ENCODE results near the gene LMLN.

DNA sequence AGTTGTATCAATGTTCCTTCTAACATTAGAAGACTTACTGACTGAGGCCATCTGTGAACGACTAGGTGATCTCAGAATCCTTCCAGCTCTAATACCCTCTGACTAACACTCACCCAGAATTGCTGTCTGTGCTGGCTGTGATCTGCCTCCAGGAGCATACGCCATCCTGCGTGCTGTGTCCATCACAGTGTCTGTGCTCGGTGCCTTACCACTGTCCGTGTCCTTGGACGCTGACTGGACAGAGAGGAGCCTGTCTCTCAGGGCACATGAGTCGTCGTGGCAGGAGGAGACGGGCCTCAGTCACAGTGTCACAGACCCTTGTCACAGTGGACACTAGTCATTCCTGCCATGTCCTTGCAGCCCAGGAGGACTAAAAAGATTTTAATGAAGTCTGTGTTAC is 83.1 kb downstream of the LMLN start:
- TF ChIP-seq, protein P1, sequence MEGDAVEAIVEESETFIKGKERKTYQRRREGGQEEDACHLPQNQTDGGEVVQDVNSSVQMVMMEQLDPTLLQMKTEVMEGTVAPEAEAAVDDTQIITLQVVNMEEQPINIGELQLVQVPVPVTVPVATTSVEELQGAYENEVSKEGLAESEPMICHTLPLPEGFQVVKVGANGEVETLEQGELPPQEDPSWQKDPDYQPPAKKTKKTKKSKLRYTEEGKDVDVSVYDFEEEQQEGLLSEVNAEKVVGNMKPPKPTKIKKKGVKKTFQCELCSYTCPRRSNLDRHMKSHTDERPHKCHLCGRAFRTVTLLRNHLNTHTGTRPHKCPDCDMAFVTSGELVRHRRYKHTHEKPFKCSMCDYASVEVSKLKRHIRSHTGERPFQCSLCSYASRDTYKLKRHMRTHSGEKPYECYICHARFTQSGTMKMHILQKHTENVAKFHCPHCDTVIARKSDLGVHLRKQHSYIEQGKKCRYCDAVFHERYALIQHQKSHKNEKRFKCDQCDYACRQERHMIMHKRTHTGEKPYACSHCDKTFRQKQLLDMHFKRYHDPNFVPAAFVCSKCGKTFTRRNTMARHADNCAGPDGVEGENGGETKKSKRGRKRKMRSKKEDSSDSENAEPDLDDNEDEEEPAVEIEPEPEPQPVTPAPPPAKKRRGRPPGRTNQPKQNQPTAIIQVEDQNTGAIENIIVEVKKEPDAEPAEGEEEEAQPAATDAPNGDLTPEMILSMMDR (conservative IDR thresholded peaks at IDR 0.05; ENCODE audit: low read depth, low read length): no peak
- TF ChIP-seq EZH2 (IDR thresholded peaks at IDR 0.05; ENCODE audit: borderline replicate concordance, low read depth, low read length, poor library complexity, severe bottlenecking): no peak

Data from A673 (cell line).